ENCODE results near the gene PSMB10.

GRCh38 chr16:67953641-67954375 lies 17.2 kb upstream of the PSMB10 start:
- TF ChIP-seq POLR2A (IDR thresholded peaks at IDR 0.05) (no peak), CTCF (IDR thresholded peaks at IDR 0.05) (no peak)
